HG02852 (cell line): ENCODE data around the gene GRK1.

ENCODE experiments used
- ATAC-seq: cut with Tn5 transposase; IDR thresholded peaks from one replicate; pipeline ENCODE4 v1.9.1; 2021; ENCODE audit warnings: mild to moderate bottlenecking, moderate library complexity; ENCODE audit not compliant: unreplicated experiment

Gene GRK1

DNA sequence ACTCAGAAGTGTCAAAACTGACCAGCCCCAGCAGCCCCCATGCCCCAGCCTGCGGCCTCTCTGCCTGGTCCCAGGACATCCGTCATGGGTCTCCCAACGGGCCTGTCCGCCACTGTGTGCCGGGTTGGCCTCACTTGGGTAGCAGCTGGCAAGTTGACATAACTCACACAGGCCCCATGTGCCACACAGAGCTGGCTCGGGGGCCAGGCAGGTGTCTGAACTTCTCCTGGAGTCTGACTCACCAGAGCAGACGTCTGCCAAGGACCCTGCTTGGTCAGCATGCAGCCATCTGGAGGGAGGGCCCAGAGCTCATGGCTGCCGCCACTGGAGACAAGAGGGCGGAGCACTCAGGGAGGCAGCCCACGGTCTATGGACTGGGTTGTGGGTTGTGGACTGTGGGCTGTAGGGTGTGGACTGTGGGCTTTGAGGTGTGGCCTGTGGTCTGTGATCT lies 60.0 kb downstream of the GRK1 start:
- ATAC-seq: no peak

DNA sequence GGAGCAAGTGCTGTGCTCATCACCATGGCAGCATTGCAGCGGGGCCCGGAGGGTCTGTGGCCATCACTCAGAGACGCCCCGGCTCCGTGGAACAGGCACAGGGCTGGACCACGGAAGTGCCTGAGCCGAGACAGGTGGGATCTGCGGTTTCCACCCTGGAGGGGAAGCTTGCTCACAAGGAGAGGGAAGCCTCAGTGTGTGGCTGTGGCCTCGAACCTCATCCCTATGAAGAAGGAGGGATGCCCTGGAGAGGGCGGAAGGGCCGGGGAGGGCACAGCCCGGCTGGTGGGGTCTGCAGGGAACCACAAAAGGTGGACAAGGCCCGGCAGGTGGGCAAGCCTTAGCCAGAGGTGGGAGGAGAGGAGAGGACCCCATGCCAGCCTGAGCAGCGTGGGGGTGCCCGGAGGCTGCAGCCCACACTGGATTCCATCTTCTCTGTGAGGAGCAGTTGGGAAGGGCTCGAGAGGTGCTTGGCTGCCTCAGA lies 61.6 kb downstream of the GRK1 start:
- no peak for ATAC-seq

DNA sequence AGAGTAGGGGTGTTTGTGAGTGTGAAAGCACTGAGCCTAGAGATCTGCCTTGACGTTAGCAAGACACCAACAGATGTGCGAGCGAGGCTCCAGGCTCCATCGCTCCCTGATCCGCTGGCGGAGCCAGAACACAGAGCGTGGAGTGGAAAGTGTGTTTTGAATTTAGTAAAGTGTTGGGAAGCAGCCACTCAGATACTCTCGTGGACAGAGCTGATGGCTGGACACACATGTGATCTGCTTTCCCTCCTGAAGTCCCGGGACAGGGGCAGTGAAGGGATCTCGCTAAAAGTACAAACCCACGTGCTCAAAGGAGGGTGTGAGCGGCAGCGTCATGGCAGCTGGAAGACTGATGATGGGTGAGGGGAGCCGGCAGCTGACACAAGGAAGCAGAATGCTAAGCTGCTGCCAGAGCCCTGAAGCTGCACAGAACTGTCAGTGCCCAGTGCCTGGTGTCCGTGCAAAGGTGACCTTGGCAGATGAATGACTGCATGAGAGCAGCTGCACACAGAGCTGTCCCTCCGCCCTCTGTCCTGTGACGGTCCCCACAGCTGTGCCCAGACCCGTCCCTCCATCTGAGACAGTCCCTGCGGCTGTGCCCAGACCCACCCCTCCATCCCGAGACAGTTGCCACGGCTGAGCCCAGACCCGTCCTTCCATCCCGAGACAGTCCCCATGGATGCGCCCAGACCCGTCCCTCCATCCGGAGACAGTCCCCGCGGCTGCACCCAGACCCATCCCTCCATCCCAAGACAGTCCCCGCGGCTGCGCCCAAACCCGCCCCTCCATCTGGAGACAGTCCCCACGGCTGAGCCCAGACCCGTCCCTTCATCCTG lies 62.4 kb downstream of the GRK1 start:
- no peak for ATAC-seq

DNA sequence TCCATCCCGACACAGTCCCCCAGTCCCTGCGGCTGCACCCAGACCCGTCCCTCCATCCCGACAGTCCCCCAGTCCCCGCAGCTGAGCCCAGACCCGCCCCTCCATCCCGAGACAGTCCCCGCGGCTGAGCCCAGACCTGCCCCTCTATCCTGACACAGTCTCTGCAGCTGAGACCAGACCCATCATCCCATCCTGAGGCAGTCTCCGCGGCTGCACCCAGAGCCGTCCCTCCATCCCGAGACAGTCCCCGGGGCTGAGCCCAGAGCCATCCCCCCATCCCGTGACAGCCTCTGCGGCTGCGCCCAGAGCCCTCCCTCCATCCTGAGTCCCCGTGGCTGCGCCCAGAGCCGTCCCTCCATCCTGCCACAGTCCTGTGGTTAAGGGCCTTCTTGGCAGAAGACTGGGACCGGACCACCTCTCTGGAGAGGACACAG lies 63.3 kb downstream of the GRK1 start:
- no peak for ATAC-seq

DNA sequence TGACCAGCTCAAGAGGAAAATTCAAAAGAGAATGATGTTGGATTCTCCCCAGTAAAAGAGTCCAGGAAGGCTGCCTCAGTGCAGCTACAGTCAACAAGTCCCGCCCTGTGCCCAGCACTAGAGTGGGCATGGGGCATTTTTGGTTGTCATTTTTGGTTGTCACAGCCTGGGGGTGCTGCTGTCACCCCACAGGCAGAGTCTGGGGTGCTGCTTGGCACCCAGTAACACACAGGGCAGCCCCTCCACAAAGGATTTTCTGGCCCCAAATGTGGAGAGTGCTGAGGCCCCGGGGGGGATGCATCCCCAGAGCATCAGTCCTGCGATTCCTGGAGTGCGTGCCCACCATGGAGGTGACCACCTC lies 63.8 kb downstream of the GRK1 start:
- ATAC-seq: no peak

DNA sequence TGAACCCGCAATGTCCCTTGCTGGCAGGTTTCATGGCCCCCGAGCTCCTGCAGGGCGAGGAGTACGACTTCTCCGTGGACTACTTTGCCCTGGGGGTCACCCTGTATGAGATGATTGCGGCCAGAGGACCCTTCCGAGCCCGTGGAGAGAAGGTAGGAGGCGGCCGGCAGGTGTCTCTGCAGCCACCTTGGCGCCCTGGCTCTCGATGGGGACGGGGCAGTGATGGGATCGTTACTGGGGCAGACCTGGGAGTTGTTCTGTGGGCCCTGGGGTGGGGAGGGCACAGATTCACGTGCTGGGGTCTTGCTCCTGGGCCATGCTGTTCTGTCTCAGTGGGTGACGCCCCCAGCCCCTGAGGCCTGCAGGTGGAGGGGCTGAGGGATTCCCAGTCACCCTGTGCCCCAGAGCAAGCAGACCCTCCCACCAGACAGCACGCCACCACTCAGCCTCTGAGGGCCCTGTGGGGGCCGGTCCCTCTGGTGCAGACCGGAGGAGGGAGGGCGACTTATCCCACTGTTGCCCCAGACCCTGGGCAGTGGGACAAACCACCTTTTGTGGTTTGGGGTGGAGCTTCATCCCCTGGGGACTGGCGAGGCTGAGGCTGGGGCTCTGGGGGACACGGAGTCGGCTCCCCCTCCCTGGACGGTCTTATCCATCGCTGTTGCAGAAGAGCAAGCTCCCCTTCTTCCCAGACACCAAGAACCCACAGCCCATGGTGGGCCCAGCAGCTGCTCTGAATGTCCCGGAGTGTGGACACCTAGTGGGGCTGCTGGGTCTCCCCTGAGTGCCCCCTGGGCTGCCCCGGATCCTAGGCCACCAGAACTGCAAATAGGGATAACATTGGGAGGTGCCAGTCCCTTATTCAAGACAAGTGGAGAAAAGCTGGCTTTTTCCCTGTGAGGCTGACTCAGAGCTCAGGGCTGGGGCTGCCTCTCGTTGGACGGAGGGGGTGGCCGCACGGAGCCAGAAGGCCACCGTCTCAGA lies 64.5 kb downstream of the GRK1 start:
- ATAC-seq: no peak

DNA sequence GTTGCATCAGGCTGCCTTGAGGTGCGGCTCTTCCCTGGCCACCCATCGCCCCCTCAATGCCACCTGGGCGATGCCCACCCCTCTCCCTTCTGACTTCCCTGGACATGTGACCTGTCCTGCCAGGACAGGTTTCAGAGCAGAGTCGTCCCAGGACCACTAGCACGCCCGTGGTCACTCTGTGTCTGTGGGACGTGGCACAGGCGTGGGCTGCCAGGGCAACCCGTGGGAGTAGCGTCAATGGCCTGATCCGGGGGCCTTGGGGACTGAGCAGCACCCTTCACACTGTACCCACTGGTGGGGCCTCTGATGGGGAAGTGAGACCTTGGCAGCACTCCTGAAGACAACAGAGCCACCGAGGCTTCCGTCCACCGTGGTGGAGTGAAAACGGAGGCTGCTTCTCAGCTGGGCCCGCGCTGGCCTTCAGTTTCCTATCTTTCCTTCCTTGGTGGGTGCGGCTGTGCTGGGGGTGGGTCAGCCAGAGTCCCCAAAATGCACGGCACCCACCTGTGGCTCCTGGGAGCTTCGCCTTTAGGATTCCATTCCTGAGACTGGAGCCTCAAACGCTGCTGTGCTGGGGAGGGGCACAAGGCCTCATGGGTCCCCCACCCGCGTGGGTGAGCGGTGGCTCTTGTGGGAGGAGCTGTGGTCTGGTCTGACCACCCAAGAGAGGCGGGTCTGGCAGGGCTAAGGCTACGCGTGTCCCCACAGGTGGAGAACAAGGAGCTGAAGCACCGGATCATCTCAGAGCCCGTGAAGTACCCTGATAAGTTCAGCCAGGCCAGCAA lies 65.3 kb downstream of the GRK1 start:
- no peak for ATAC-seq

DNA sequence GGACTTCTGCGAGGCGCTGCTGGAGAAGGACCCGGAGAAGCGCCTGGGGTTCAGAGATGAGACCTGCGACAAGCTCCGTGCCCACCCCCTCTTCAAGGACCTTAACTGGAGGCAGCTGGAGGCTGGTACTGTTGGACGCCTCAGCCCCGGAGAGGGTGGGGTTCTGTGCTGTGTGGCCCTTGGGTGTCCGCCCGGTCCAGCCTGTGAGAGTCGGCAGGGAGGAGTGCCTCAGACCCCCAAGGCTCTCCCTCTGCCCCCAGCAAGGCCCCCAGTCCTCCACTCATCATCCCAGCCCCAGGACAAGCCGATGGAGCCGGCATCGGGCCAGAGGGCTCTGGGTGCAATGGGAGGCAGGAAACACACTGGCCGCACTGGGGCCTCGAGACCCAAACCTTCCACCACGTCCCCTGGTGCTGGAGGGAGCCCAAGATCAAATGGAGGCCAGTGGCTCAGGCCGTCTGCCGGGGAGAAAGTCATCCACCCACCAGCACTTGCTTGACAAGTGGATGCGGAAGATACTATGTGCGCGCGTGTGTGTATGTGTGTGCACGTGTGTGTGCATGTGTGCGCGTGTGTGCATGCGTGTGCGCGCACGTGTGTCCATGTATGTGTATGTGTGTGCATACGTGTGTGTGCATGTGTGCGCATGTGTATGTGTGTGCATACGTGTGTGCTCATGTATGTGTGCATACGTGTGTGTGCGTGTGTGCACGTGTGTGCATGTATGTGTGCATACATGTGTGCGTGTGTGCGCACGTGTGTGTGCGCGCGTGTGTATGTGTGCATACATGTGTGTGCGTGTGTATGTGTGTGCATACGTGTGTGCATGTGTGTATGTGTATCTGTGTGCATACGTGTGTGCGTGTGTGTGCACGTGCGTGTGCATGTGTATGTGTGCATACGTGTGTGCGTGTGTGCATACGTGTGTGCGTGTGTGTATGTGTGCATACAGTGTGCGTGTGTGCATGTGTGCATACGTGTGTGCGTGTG lies 66.2 kb downstream of the GRK1 start:
- ATAC-seq: no peak

DNA sequence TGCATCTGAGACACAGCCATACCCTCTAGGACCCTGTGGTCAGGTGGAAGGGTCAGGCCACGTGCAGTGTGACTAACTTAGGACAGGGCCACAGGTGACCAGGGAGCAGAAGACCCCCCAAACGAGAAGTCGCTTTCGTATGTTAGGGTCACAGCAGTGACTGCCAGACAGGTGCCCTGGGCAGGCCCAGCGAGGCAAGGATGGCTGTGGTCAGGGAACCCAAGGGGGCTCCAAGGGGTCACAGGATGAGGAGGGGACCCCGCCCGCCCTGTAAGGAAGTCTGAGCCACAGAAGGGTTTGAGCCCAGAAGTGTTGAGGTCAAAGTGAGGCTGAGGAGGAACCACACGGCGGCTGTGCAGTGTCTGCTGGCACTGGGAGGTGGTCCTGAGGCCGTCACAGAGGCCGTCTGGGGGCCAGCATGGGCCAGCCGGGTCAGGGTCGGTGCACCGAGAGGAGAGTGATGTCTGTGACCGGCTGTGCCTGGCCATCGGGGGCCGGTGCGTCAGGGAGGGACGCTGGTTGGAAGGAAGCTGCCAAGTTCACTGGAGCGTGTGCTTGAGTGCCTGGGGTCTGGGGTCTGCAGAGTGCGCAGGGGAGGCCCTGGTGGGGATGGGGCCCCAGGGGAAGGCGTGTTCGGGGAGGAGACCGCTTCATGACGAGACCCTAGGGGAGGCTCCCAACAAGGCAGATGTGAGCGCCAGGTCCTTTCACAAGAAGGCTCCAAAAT lies 67.2 kb downstream of the GRK1 start:
- no peak for ATAC-seq

DNA sequence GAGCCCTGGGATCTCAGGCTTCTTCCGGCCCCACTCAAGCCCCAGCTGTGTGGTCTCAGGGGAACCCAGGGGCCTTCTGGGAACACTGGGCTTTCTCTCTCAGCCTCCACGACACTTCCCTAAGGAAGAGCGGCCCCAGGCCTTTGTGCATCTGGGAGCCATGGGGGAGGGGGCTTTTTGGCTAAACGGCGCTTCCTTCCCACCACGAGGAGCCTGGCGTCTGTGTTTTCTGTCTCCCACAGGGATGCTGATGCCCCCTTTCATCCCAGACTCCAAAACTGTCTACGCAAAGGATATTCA lies 67.8 kb downstream of the GRK1 start:
- ATAC-seq: no peak

DNA sequence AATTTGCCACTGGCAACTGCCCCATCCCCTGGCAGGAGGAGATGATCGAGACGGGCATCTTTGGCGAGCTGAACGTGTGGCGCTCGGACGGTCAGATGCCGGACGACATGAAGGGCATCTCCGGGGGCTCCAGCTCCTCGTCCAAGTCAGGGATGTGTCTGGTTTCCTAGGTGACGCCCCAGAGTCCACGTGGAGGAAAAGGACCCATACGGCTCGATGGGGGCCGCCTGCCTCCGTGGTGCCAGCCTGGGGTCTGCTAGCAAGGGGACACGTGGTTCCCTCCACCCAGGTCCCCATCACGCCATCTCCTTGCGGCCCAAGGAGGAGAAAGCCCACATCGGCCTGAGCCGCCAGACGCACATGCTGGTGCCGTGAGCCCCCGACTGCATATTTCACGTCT lies 68.2 kb downstream of the GRK1 start:
- no peak for ATAC-seq

DNA sequence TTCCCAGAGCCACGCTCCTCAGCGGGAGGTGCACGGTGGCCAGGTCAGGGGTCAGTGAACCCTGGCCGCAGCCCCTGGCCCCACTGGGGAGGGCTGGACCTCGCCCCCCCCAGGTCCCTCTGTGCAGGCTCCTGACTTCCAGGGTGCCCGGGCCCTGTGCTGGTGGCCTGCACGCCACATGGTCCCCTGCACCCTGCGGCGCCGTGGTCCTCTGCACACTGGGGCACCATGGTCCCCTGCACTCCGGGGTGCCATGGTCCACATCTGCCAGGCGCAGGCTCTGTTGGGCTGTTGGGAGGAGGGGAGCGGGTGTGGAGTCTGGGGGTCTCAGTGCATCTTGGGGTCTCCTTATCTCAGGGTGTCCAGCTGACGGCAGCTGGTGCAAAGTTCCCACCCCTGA lies 68.7 kb downstream of the GRK1 start:
- ATAC-seq: no peak

DNA sequence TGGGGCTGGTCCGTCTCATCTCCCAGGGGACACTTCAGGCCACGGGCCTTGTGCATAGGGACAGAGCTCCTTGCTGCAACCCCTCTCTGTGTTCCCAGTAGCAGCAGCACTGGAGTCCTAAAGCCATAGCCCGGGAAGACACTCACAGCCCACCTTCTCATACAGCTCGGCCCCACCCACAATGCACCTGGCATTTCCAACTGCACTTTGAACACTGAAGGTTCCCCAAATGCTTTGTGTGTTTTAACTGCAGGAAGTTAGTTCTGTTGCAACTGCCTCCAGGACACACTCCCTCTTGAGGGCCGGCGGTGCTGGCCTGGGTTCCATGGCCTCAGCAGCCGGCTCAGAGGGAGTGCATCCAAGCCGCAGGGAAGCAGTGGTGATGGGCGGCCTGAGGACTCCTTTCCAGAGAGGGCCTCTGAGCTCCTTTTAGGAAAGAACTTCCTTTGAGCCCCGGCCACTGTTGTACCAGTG lies 69.3 kb downstream of the GRK1 start:
- no peak for ATAC-seq

DNA sequence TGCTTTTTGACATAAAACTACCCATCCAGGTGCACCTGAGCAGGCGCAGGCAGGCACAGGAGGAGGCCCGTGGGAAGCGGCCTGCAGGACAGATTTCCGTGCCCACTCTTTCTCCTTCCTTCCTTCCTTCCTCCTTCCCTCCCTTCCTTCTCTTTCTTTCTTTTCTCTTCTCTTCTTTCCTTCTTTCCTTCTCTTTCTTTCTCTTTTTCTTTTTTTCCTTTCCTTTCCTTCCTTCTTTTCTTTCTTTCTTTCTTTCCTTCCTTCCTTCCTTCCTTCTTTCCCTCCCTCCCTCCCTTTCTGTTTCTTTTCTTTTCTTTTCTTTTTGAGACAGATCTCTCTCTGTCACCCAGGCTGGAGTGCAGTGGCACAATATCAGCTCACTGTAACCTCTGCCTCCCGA lies 70.8 kb downstream of the GRK1 start:
- no peak for ATAC-seq

DNA sequence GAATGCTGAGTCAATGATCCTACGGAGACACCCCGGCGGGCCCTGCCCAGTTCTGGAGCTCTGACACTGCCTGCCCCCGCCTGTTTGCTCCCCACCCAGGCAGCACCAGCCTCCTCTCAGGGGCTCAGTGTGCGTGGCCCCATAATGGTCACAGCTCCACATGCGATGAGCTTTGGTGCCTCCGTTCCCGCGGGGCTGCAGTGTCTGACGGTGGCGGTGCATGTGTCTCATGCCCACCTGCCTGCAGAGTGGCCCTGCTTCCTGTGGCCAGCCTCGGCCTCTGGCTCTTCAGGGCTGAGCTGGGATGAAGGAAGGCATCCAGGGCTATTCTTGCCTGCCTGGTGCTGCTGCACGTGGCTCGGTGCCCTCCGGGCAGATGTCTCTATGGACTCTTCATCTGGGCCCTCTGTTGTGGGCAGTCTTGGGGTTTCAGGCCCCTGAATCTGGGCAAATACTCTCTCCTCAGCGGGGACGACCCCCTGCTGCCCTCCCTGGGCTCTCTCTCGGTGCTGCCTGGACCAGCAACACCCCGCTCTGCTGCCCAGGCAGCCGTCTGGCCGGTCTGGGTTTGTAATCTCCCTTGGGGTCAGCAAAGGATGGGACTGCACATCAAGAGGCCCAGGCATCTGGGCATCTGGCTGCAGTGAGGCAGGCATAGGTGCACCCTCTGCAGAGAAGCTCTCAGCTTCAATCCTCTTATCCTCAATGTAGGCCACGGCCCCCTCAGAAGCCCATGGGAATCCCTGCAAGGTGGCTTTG lies 72.7 kb downstream of the GRK1 start:
- no peak for ATAC-seq

DNA sequence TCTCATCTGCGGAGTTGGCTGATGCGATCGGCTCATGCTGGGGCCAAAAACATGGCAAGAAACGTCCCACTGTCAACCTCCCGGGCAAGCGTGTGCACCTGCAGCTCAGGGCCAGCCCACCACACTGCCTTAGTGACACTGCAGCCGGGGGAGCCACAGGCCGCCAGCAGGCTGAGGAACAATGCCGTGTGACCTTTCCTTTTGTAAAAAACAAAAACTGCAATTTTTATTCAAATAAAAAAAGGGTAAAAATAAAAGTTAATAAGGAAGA lies 73.2 kb downstream of the GRK1 start:
- no peak for ATAC-seq

DNA sequence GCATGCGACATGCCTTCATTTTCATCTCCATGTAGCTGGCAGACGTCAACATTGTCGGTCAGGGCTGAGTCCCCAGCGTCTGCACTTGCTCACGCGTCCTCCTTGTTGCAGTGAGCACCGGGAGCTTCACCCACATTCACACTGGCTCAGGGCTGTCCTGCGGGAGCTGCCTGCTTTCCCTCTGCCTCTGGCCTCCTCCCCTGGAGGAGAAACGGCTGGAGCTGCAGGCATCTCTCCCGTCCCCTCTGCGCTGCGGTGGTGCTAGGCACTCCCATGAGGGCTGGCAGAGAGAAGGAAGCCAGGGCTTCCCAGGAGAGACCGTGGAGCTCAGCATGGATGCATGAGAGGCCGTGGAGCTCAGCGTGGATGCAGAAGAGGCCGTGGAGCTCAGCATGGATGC lies 73.6 kb downstream of the GRK1 start:
- no peak for ATAC-seq

DNA sequence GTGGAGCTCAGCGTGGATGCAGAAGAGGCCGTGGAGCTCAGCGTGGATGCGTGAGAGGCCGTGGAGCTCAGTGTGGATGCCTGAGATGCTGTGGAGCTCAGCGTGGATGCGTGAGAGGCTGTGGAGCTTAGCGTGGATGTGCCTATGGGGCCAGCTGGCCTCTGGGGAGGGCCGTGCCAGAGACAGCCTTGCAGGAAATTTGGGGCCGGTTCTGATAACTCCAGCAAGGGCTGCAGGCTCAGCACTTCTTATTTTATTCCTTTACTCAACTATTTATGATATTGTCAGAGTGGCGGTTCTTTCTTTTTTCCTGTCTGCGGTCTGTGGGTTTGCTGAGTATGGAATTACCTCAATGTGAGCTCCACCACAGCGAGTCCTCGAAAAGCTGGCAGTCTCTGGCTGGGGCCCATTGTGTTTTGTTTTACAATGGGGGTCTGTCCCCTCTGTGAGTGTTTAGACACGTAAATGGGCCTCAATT lies 74.2 kb downstream of the GRK1 start:
- no peak for ATAC-seq
